GM19023 (cell line): ENCODE results near the gene CABLES2.

ENCODE experiments used
- ATAC-seq: cut with Tn5 transposase; IDR thresholded peaks from one replicate; pipeline ENCODE4 v1.9.1; 2021; ENCODE audit warnings: mild to moderate bottlenecking, moderate library complexity; ENCODE audit not compliant: unreplicated experiment

The CABLES2 gene

GRCh38 chr20:62420846-62421715, 14.0 kb upstream of the CABLES2 start:
- no peak for ATAC-seq

DNA sequence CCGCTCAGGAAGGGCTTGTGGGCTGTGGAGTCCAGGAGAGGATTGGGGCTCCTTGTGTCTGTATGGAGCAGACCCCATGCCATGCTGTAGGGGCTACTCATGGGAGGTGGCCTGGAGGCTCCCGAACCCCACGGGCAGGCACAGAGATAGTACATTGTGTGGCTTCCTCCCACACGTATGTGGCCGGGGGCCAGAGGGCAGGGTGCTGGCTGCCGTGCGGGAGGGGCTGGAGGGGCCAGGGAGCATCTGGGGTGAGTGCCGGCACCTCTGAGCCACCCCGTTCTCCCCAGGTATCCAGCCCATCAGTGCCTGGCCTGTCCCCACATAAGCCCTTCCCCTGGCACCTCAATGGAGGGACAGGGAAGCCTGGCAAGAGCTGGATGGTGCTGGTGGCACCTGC, 12.7 kb upstream of the CABLES2 start:
- no peak for ATAC-seq

GRCh38 chr20:62418709-62419487, 11.8 kb upstream of the CABLES2 start:
- no peak for ATAC-seq

GRCh38 chr20:62417981-62418708, 11.1 kb upstream of the CABLES2 start:
- no peak for ATAC-seq

- no peak for ATAC-seq
These were observed 9.9 kb upstream of the CABLES2 start for GRCh38 chr20:62416651-62417637.

GRCh38 chr20:62415354-62416111, 8.4 kb upstream of the CABLES2 start:
- no peak for ATAC-seq

DNA sequence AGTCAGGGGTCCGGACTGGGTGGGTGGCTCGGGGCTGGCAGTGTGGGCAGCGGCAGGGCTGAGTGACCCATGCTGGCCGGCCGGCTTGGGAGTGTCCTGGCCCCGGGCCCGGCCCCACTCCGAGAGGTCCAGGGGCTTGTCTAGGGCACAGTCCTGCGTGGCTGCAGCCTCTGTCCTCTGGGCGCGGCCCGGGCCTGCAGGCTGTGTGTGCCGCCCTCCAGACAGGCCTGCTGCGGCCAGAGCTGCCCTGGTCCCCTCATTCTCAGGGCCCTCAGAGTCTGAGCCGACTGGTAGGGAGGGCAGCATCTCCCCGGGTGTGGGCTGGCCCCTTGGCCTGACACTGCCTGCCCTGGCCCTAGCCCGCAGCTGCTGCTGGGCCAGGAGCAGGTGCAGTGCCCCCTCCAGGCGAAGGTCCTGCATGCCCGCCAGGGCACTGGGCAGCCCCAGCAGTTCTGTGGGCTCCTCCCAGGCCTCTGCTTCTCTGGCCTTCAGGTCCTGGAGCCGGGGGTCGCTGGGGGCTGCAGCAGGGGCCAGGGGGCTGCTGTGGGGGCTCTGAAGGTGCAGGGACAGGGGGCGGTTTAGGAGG, 6.9 kb upstream of the CABLES2 start:
- ATAC-seq: no peak

- ATAC-seq: no peak
These were observed 6.0 kb upstream of the CABLES2 start for GRCh38 chr20:62413025-62413570.

DNA sequence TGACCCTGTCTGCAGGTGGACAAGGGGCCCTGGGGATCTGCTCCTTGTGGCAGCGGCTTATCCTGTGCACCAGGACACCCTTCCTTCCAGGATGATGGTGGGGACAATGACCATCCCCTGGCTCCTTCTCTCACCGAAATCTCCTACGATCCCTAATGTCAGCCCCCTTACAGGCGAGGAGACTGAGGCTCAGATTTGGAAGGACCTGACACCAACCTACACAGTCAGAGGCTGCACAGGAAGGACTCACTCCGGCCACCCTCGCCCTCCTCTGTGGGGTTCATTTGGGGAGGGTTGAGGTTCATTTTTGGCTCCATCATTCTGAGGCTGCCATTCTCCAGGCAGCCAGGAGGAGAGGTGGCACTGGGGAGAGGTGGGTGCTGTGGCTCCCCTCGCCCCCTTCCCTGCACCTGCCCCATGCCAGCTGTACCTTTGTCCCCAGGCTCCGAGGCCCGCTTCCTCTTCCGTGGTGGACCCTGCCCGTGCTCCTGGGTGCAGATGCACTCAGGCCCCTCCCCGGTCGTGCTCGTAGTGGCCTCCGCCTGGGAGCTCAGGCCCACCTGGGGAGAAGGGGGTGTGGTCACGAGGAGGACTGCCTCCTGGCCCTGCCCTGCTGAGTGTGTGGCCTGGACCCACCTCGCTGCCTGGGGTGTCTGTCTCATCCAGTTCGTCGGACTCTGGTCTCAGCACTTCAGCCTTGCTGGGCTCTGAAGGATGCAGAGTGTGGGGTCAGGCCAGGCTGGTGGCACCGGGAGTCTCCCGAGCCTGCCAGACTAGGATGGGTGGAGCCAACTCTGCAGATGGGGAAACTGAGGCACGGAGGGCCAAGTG, 5.3 kb upstream of the CABLES2 start:
- ATAC-seq: no peak

DNA sequence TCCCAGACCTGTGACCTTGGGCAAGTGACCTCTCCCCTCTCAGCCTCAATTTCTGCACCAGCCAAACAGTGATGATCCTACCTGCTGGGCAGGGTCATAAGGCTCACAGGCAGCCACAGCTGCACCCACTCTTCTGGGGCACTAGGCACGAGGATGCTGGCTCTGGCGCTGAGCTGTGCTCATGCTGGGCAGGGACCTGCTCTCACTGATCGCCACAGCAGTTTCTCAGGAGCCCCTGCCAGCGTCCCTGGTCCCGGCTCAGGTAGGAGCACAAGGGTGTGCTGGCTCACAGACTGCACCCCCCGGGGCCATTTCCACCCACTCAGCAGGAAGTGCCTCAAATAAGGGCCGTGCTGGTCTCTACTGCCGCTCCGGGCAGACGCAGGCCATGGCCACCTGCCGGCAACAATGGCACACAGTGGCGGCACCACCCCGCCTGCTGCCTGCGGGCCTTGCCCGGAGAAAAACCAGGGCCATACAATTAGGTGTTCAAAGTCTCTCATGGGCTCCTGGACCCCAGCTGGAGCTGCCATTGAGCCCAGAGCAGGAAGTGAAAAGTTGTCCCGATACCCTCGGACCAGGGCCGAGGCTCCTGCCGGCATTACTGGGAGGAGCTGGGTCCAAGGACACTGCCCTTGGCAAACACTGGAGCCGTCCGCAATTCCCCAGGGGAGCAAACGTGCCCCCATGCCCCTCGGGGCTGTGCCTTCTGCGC, 4.6 kb upstream of the CABLES2 start:
- ATAC-seq: no peak

DNA sequence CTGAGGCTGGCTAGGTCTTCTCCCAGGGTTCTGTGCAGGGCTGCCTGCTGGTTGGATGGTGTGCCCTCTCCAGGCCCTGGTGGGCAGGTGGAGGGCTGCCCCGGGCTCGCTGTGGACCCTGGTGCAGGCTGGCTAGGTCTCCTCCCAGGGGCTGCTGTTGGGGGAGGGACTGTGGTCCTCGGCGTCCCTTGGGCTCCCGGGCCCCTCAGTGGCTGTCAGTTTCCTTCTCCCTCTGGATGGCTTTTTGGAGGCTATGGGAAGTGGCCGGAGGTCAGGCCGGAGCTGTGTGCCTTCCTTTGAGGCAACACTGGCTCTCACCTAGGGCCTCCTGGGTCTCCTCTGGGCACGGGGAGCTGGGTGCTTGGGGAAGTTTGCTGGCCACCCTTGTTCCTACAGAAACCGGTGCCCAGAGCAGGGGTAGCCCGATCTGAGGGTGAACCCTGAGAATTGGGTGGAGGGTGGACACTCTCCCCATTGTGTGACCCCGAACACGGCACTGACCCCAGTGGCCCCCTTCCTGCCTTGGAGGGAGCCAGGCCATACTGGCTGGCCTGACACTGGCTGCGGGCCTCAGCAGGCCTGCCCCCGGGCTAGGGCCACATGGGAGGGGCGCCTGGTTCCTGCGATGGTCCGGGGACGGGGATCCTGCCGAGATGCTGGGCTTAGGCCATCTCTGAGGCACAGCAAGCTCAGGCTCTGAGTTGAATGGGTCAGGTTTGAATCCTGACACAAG, 3.8 kb upstream of the CABLES2 start:
- no peak for ATAC-seq

- no peak for ATAC-seq
These were observed 3.1 kb upstream of the CABLES2 start for GRCh38 chr20:62409931-62410745.

DNA sequence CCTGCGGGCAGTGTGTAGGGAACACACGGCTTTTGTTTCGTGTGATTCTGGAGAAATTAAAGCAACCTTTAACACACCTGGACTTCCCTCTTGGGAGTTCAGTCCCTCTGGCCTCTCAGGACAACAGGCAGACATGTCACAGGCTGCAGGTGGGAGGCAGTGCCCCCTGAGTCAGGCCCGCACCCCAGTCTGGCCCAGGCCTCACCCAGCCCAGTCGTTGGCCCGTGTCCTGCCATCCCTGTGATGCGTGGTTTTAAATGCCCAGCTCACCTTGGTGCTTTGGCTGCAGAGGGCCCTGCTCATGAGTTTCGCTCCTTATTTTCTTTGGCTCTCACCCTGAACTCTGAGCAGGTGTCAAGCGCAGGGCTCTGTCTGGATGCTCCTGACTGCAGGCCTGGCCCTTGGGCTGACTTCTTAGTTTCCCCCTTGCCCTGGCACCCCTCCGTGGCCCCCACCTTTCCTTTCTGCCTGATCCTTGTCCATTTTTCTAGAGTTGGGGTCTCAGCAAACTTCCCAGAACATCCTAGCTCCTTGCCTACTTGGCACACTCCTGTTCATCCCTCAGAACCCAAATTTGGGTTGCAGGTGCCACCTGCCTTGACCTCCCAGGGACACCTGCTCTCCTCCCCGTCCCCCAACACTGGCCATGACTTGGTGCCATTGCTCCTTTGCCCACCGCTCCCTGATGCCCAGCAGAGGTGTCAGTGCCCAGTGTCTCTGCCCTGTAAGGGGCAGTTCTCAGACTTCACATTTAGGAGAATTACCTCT, 2.2 kb upstream of the CABLES2 start:
- ATAC-seq: no peak

DNA sequence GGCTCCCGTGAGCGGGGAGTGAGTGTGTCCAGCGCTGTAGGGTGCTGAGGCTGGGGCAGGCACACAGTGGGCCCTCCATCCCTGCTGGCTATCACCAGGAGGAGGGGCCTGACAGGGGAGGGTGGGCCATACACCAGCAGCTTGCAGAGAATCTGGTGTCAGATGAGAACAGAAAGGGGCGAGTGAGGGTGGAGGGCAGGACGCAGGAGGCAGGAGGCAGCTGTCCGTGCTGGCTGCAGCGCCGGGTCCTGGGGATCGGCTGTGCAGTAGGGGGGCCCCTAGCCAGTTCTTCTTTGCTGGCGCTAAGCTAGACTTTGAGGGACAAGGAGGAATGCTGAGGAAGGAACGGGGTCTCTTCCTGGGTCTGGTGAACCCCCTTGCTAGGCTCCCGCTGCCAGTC, 1.6 kb upstream of the CABLES2 start:
- no peak for ATAC-seq

- ATAC-seq: no peak
These were observed 970 bp upstream of the CABLES2 start for GRCh38 chr20:62408055-62408454.
